Astrocyte of the cerebellum (primary cell): Measurements from ENCODE around the gene GGPS1.

Experiments used
- DNase-seq: peaks from one replicate; pipeline ENCODE4 v3.0.0-alpha.2; 2011; ENCODE audit warnings: low read depth
- H3K4me3 ChIP-seq: 2 replicates; pipeline ENCODE4 v1.5.1; 2011; ENCODE audit warnings: mild to moderate bottlenecking, low read depth, low read length, moderate library complexity
- in situ Hi-C: cut with HindIII; loops from 2 replicates; pipeline ENCODE4 v1.10.0; 2017; ENCODE audit warnings: low sequenced_read_pairs
- TF ChIP-seq, protein P1 (sequence below): IDR thresholded peaks from 2 replicates; pipeline ENCODE4 v1.5.1; 2012; ENCODE audit warnings: low read length, low read depth, moderate library complexity, mild to moderate bottlenecking; ENCODE audit errors: missing control alignments

Gene GGPS1

DNA sequence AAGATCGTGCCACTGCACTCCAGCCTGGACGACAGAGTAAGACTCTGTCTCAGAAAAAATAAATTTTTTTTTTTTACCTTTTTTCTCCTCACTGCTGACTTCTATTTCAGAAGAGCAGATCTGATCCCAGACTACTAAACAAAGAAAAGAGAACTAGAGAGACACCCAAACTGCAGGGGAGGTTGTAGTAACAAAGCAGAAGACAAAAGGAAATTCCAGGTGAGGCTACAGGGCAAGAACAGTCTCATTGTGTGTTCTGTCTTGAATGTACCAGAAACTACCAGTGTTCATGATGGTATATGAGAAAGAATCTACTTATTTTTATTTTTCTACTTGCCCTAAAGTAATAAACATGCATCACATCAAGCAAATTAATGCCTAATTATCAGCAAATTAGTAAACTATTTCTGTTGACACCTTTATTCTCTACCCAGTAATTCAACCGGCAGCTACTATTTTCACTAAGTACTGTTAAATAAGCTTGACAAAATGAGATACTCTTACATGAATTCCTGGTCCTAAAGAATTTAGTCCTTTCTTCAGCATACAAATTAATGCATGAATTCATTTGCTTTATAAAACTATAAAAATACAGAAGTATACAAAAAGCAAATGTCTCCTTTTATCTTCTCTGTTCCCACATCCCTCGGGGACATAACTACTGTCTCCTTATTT is 41.0 kb upstream of the GGPS1 start:
- no peak overlapping the region for H3K4me3 ChIP-seq
- DNase-seq = no peak
- in situ Hi-C loops = no loop called here
- TF ChIP-seq, protein P1, sequence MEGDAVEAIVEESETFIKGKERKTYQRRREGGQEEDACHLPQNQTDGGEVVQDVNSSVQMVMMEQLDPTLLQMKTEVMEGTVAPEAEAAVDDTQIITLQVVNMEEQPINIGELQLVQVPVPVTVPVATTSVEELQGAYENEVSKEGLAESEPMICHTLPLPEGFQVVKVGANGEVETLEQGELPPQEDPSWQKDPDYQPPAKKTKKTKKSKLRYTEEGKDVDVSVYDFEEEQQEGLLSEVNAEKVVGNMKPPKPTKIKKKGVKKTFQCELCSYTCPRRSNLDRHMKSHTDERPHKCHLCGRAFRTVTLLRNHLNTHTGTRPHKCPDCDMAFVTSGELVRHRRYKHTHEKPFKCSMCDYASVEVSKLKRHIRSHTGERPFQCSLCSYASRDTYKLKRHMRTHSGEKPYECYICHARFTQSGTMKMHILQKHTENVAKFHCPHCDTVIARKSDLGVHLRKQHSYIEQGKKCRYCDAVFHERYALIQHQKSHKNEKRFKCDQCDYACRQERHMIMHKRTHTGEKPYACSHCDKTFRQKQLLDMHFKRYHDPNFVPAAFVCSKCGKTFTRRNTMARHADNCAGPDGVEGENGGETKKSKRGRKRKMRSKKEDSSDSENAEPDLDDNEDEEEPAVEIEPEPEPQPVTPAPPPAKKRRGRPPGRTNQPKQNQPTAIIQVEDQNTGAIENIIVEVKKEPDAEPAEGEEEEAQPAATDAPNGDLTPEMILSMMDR = no peak

DNA sequence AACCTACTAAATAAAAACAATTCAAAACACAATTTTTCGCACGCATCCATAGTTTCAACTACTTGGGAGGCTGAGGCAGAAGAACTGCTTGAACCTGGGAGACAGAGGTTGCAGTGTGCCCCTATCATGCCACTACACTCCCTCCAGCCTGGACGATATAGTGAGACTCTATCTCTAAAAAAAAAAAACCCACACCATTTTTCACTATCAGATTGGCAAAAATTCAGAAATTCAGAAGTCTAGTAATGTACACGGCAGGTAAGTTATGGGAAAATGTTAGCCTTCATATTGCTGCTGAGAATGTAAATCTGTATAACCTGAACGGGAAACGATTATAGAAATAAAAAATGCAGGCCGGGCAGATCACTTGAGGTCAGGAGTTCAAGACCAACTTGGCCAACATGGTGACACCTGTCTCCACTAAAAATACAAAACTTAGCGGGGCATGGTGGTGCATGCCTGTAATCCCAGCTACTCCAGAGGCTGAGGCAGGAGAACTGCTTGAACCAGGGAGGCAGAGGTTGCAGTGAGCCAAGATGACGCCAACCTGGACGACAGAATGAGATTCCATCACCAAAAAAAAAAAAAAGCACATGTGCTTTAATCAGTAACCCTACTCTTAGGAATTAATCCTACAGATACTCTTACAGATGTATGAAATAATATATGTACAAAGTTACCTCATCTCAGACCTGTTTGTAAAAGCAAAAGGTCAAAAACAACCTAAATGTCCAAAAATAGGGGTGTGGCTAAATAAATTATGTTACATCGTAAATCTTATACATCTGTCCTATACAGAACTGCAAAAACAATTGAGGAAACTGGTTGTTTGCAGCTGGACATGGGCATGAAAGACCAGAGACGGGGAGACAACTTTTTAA is 38.3 kb upstream of the GGPS1 start:
- no peak overlapping the region for H3K4me3 ChIP-seq
- no peak for DNase-seq
- in situ Hi-C loops = no loop called here
- TF ChIP-seq, protein P1 = no peak

DNA sequence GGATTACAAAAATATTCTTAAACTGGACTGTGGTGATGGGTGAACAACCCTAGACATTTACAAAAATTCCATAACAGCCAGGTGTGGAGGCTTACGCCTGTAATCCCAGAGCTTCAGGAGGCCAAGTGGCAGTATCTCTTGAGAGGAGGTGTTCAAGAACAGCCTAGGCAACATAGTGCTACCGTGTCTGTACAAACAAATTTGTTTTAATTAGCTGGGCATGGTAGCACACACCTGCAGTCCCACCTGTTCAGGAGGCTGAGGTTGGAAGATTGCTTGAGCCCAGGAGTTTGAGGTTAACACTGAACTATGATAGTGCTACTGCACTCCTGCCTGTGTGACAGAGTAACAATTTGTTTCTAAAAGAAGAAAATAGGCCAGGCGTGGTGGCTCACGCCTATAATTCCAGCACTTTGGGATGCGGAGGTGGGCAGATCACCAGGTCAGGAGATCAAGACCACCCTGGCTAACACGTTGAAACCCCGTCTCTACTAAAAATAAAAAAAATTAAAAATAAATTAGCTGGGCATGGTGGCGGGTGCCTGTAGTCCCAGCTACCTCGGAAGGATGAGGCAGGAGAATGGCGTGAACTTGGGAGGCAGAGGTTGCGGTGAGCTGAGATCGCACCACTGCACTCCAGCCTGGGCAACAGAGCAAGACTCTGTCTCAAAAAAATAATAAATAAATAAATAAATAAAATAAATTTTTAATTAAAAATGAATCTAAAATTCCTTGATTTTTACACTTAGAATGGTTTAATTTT is 37.4 kb upstream of the GGPS1 start:
- TF ChIP-seq, protein P1 = no peak
- H3K4me3 ChIP-seq = no peak overlapping the region
- DNase-seq = no peak
- in situ Hi-C loops = no loop called here

DNA sequence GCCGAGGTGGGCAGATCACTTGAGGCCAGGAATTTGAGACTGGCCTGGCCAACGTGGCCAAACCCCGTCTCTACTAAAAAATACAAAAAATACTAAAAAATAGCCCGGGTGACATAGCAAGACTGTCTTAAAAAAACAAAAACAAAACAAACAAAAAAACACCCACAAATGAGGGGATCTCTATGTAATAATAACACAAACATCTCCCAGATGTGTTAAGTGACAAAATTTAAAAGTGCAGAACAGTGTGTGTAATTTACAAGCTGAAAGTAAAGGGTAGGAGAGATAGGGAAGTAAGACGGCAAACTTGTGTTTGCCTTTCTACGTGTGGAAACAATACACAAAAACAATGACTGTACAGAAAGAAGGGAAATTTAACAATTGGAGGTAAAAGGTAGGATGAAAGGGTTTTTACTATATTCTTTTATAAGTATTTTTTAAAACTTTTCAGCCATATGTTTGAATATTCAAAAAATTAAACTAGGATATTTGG is 36.7 kb upstream of the GGPS1 start:
- in situ Hi-C loops = no loop called here
- no peak overlapping the region for H3K4me3 ChIP-seq
- DNase-seq = no peak
- TF ChIP-seq, protein P1 = no peak

DNA sequence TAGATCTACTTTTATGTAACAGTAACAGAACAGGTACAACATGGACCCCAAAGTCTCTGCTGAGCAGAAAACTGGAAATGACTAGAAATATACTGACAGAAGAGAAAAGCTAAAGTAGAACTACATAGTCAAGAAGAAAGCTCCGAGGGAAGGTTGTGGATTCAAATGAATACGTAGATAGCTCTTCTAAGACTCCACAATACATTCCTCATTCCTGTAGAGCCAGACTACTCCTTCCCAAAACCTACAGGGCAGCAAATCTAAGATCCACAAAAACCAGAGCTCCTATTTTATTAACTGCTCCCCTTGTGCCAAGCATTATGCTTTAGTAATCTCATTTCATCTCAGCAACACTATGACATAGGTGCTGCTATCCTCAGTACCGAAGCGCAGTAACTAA is 35.6 kb upstream of the GGPS1 start:
- no peak overlapping the region for H3K4me3 ChIP-seq
- no peak for DNase-seq
- TF ChIP-seq, protein P1 = no peak
- in situ Hi-C loops = no loop called here

DNA sequence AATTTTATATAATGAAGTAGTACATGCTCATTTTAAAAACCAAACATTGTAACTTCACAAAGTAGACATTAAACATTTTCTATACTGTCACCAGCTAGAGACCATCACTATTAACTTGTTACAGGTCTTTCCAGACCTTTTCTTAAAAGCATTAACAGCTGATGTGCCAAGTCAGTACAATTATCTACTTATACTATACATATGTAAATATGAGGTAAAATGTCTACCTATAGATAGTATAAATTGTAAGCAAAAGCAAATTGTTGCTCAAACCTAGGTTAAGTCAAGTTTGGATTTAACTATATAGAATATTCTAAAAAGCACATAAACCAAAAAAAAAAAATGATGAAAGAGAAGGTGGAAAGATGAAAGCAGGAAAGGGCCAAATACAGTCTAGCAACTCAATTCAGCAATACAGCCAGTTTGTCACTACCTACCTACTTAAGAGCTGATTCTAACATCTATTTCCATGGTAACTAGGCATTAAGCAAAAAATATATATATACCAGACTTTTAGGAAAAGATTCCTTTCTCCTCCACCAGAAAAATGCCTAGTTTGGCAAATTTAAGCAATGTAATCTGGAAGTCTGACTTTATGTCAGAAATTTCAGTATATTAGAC is 34.9 kb upstream of the GGPS1 start:
- DNase-seq = no peak
- in situ Hi-C loops = no loop called here
- no peak overlapping the region for H3K4me3 ChIP-seq
- TF ChIP-seq, protein P1 = no peak
